ENCODE data around the gene EXO1.

EXO1 gene

DNA sequence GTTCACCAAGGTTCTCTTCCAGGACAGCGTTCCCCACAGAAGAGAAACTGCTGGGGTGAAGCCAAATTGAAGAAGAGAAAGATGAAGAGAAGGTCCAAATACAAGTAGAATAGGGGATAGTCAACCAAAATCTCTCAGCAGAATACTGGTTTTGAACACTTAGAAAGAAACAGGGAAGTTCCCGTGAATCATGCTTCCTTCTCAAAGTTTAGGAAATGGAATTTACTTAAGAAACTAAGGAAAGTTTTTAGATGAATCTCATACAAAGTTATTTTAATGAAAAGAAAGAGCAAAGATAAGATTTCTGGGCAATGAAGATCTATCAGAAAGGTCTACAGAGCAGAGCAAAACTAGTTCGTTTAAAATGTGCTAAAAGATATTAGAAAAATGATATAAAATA lies 43.3 kb downstream of the EXO1 start:
- no peak for DNase-seq (ENCODE audit: low read depth, low spot score)

DNA sequence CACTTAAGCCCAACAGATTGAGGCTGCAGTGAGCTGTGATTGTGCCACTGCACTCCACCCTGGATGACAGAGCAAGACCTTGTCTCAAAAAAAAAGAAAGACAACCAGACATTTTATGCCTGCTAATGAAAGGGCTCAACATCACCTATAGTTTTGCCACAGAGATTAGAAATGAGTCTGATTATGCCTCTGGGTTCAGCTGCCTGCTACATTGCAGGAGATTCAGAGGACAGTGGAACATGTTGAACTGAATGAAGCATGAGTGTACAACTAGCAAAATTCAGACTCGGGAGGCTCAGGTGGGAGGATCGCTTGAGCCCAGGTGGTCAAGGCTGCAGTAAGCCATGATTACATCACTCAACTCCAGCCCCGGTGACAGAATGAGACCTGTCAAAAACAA lies 46.0 kb downstream of the EXO1 start:
- no peak for DNase-seq (ENCODE audit: low read depth, low spot score)

DNA sequence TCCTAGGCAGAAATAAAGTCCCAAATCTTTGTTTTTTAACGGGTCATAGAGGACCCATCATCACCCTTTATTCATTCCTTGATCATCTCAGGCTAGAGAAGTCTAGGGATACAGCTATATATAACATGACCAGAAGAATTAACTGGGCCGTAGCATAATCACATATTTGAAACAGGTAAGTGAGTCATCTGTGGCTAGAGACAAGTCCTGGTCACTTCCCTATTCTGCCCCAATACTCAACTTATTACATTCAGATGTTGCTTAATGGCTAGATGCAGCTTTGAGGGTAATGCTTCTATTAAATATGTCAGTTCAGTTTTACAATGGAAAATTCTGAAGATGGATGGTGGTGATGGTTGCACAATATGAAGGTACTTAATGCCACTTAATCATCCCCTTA lies 47.0 kb downstream of the EXO1 start:
- DNase-seq (ENCODE audit: low read depth, low spot score) = no peak

DNA sequence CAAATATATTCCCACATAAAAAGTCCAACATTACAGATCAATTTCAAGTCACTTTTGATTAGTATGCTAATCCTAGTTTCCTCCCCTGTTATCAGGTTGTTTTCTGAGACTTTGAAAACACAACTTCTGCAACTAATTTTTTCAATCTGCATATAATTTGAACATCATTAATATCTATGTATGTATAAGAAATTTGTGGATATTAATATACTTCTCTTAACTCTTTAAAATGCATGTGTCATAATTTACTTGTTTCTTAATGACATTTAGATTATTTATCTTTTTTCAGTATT lies 48.6 kb downstream of the EXO1 start:
- no peak for DNase-seq (ENCODE audit: low read depth, low spot score)

DNA sequence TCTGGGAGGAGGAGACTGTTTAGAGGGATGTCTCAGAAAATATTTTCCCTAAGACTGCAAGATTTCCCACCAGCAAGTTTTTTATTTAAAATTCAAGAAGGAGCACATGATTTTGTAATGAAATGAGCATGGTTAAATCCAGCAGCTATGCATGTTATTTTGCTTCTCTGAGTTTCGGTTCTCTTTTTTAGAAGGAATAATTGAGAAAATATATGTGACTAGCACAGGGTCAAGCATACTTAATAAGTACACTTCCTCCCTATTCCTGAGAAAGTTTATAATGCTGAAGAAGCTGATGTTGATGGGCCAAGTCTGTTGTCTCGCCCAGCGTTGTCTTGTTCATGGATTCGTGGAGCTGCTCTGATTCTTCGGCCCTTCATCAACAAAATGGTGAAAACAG lies 51.2 kb downstream of the EXO1 start:
- no peak for DNase-seq (ENCODE audit: low read depth, low spot score)

DNA sequence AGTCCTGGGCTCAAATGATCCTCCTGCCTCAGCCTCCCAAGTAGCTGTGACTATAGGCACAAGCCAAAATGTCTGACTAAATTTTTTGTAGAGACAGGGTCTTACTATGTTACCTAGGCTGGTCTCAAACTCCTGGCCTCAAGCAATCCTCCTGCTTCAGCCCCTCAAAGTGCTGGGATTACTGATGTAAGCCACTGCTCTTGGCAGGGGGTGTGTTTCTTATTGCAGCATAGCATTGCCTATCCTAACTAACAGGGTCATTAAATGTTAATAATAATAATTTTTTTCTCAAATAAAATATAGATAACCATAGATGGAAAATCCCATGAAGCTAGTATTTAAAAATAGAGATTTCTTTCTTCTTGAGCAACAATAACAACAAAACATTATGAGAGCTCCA lies 52.4 kb downstream of the EXO1 start:
- DNase-seq (ENCODE audit: low read depth, low spot score) = no peak

DNA sequence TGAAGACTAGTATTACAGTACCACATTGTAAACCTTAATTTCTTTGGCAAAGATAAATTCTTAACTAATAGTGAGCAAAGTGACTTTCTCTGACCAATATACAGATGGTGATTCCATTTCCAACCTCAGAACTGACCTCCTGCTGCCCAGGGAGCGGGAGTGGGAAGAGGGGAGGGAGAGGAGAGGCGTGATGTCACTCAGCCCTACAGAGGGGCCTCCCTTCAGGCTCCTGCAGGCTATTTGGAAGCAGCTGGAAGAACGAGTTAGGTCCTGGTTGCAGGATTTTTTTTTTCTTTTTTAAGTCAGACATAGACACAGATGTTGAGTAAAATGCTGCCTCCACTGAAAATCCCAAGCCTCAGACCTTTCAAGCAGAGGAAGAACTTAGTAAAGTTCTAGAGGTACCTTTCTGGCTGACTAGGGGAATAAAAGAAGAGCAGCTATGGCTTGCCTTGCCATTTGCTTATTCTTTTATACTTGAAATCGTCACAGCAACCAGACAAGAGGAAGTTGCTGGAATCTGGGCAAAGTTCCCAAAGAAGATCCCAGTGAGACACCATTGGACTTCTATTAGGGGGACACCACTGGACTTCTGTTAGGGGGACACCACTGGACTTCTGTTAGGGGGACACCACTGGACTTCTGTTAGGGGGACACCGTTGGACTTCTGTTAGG lies 54.5 kb downstream of the EXO1 start:
- no peak for DNase-seq (ENCODE audit: low read depth, low spot score)

DNA sequence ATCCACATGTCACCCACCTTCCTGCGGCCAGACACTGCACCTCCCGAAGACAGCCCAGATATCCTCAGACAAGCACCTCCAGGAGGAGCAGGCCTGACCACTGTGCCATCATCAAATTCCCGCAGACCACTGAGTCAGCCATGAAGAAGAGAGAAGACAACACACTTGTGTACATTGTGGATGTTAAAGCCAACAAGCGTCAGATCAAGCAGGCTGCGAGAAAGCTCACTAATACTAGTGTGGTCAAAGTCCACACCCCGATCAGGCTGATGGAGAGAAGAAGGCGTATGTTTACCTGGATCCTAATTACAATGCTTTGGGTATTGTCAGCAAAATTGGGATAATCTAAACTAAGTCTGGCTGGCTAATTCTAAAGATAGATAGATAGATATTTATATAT lies 68.2 kb downstream of the EXO1 start:
- DNase-seq (ENCODE audit: low read depth, low spot score) = no peak

DNA sequence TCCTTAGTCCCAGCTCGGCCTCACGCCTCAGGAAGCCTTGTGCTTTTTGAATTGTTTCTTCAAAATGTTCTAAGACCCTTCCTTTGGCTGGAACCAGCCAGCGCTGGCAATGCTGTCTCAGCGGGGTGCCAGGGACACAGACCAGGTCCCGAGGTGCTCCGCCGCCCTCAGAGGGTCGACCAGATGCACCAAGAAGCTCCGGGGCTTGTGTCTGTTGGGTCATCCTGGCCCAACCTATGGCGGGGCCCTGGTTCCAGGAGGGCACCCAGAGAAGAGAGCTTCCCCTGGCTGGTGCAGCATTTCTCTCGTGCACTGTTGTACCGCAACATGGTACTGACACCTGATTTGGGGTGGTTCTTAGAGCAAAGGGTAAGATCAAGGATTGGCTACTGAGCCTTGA lies 69.5 kb downstream of the EXO1 start:
- no peak for DNase-seq (ENCODE audit: low read depth, low spot score)

DNA sequence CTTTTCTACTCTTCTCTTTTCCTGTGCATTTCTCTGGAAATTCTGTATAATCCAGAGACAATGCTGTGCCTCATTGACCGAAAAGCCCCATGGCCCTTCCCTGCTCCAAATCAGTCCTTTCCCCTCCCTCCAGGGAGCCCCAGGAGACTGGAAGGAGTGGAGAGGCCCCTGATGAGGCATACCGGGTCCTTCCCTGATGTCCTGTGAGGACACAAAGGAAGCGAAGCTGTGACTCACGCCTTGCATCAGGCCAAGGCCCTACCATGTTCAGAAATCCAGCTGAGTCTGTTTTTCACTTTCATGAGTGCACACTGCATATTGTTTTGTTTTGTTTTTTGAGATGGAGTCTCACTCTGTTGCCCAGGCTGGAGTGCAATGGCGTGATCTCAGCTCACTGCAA lies 70.9 kb downstream of the EXO1 start:
- DNase-seq (ENCODE audit: low read depth, low spot score) = no peak

DNA sequence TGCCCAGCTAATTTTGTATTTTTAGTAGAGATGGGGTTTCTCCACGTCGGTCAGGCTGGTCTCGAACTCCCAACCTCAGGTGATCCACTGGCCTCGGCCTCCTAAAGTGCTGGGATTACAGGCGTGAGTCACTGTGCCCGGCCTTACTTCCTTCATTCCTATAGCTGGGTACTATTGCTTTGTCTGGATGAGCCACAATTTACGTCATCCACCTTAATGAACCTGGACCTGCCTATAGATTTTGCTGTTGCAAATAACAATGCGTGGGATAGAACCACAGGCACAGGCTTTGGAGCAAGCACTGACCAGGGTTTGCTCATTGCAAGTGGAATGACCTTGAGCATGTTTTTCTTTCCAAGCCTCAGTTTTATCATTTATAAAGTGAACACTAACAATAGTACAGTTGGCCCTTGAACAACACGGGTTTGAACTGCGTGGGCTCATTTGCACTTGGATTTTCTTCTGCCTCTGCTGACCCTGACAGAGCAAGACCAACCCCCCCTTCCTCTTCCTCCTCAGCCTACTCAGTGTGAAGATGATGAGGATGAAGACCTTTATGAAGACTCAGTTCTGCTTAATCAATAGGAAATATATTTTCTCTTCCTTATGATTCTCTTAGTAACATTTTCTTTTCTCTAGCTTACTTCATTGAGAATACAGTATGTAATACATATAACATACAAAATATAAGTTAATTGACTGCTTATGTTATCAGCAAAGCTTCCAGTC lies 76.2 kb downstream of the EXO1 start:
- no peak for DNase-seq (ENCODE audit: low read depth, low spot score)

DNA sequence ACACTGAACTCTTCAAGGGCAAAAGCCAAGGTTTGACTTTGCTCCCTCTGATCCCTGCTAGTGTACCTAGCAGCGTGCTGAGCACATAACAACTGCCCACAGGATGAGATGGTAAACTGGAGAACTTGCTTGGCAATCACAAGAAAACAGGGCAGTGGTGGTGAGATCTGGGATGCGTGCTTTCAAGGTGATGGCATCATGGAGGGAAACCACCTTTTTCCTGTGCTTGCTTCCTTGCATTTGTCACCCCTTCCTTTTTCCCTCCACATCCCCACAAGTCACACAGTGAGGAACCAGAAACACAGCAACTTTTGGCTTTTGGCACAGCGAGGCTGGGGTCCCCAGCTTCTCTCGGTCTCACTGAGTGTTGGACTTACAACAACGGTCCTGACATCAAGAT lies 78.1 kb downstream of the EXO1 start:
- no peak for DNase-seq (ENCODE audit: low read depth, low spot score)

DNA sequence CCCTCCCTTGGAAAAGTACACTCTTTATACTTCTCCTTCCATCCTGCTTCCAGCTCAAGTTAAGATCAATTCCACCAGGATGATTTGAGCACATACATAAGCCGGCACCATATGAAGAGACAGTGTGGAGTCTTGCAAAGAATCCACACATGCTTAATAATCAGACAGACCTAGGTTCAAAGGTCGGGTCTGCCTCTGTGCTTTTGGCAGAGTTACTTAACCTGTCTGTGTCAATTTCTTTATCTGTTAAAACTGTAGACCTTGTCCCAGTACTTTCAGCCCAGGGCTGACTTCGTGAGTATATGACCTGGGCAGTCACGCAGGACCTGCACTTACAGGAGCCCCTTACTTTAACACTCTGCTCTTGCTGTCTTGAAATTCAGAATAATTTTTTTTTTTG lies 79.3 kb downstream of the EXO1 start:
- no peak for DNase-seq (ENCODE audit: low read depth, low spot score)

DNA sequence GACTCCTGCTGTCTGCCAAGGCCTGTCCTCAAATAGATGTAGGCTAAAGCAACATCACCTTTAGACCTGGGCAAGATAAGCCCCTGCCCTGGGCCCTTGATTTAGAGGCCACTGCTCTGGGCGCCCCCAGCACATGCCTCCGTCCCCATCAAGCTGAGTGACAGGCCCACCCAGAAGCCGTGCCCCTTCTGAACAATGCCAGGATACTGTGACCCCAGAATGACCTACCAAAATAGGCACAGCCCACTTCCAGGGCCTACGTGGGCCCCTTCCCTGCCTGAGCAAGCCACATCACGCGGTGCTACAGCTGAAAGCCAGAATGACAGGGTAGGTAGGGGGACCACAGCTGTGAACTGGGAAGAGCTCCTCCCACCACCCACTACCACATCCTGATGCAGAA lies 84.8 kb downstream of the EXO1 start:
- no peak for DNase-seq (ENCODE audit: low read depth, low spot score)

DNA sequence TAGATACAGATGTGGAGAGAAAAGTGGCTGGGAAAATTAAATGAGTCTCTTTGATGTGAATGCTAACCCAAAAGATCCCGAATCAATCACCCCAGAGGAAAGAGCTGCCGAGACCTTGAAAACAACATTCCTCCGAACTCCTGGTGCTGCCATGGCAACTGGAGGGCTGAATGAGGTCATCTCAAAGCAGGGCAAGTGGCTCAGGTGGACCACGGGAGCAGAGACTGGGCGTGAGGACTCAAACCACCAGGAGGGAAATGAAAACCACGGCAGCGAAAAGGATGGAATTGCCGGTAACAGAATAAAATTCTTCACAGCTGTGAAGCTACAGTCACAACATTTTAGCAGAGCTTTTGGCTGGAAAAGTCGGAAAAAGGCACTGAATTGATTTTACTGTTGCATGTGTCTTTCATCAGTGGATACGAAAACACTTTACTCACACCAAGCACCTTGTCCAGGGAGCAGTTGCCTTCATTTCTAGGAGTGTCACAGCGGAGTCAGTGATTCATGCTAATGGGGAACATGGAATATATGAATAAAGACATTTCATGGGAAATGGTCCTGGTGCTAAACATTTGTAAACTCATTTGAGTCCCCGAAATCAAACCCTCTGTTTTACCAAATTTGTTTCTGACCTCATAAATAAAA lies 86.3 kb downstream of the EXO1 start:
- no peak for DNase-seq (ENCODE audit: low read depth, low spot score)

DNA sequence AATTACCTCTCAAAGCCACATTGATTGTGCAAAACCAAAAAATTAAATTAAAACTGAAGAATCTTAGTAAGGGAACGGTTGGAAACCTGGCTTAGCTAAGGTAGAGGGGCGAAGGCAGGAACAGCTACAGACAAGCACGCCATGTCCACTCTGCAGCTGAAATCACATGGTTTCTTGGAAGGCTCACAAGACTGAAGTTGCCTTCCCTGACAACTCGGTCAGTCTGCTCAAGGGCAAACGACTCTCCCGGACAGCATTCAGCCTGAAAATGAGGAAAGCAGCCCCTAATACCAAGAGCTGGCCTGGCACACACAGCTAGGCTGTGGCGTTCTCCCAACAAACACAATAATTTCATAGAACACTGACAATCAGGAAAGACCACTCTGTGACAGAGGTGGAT lies 86.9 kb downstream of the EXO1 start:
- no peak for DNase-seq (ENCODE audit: low read depth, low spot score)
